AG09319 (cell line): ENCODE data around the gene DNAH5.
A peak's percentile ranks its signal among the peaks of the same experiment; 100 is the strongest.
"Not testable (repeated sequence)": the region's sequence is repeated elsewhere in the genome, so short reads cannot be mapped to it uniquely, and the experiment has no call there.

Source experiments
- DNase-seq: peaks from one replicate; pipeline ENCODE4 v3.0.0-alpha.2; 2010; ENCODE audit warnings: low read depth; ENCODE audit errors: extremely low read depth
- TF ChIP-seq, protein P1 (sequence below): IDR thresholded peaks from 2 replicates; pipeline ENCODE4 v1.5.1; 2011; ENCODE audit warnings: low read depth, mild to moderate bottlenecking, inconsistent platforms, low read length, moderate library complexity

DNAH5 gene

DNA sequence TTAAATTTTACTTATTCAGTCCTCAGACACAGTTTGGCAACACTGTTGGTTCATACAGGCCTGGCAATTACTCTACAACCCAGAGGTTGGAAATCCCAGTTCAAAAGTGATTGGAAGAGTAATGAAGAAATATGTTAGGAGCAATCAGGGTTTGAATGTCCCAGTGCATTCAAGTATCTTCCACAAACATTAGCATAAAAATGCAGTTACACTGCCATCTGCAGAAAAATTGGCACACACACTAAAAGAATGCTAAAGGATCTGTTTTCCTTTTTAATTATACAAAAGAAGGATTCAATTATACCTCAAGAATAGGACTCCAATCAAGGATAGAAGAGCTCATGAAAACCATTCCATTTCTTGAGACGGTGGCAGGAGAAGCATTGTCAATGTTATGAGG lies 130.2 kb downstream of the DNAH5 start:
- peak; percentile 10 for DNase-seq
- TF ChIP-seq, protein P1, sequence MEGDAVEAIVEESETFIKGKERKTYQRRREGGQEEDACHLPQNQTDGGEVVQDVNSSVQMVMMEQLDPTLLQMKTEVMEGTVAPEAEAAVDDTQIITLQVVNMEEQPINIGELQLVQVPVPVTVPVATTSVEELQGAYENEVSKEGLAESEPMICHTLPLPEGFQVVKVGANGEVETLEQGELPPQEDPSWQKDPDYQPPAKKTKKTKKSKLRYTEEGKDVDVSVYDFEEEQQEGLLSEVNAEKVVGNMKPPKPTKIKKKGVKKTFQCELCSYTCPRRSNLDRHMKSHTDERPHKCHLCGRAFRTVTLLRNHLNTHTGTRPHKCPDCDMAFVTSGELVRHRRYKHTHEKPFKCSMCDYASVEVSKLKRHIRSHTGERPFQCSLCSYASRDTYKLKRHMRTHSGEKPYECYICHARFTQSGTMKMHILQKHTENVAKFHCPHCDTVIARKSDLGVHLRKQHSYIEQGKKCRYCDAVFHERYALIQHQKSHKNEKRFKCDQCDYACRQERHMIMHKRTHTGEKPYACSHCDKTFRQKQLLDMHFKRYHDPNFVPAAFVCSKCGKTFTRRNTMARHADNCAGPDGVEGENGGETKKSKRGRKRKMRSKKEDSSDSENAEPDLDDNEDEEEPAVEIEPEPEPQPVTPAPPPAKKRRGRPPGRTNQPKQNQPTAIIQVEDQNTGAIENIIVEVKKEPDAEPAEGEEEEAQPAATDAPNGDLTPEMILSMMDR, result peak; percentile 26

GRCh38 chr5:13809921-13810320 lies 134.6 kb downstream of the DNAH5 start:
- no peak for DNase-seq
- TF ChIP-seq, protein P1, result no peak

DNA sequence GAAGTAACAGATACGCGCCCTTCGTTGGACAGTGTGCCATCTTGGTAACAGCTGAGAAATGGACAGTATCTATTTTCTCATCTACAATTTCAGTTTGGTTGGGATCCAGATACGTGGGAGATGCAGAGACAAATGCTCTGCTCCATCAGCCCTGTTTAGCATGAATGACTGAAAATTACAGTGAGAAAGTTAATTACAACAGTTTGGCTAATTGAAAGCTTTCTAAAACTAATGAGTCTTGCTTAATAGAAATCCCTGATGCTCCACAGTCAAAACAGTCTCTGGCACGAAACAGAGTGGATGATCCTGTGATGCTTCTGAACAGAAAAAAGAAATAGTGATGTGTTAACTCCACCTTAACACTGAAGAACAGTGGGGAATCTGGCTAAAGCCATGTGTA lies 140.2 kb downstream of the DNAH5 start:
- TF ChIP-seq, protein P1, result no peak
- DNase-seq, result no peak

DNA sequence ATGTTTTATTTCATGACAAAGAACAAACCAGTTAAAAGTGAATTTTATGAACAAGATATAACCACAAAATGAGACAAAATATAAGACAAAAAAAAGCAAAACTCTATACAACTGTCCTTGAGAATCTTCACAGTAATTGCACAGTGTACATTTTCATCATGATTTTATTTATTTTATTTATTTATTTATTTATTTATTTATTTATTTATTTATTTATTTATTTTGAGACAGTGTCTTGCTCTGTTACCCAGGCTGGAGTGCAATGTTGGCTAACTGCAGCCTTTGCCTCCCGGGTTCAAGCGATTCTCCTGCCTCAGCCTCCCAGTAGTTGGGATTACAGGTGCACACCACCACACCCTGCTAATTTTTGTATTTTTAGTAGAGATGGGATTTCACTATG lies 145.9 kb downstream of the DNAH5 start:
- not testable (repeated sequence) for DNase-seq

- no peak for DNase-seq
- TF ChIP-seq, protein P1, result no peak
Measured at GRCh38 chr5:13785781-13786415, 158.6 kb downstream of the DNAH5 start.

- TF ChIP-seq, protein P1, result no peak
- DNase-seq, result peak; percentile 31
Measured at GRCh38 chr5:13783726-13784125, 160.8 kb downstream of the DNAH5 start.

GRCh38 chr5:13780081-13780480 lies 164.4 kb downstream of the DNAH5 start:
- DNase-seq, result no peak
- TF ChIP-seq, protein P1, result no peak

GRCh38 chr5:13773649-13774048 lies 170.8 kb downstream of the DNAH5 start:
- DNase-seq, result no peak
- TF ChIP-seq, protein P1, result no peak
